Activated T-cell treated with anti-CD3 and anti-CD28 coated beads, Interleukin-2, amount 50 U/mL, for 4 hours (primary cell): ENCODE data around the gene CADM1. TPM values are rescaled to one million over a fixed set of nuclear protein-coding genes. Genes with fewer than 3 reads are reported as not detected.

Experiments used
- ATAC-seq, 2 donors: fragments of 200-7000 bp; cut with Tn5 transposase; one replicate each; pipeline ENCODE4 v1.10.0; 2021
- DNase-seq: peaks from one replicate; pipeline ENCODE4 v3.0.0-alpha.2; 2020
- H3K27me3 Mint-ChIP-seq: one replicate; pipeline ENCODE4 v1.8.0; 2021; ENCODE audit warnings: low read depth, mixed read lengths
- H3K36me3 Mint-ChIP-seq: one replicate; pipeline ENCODE4 v1.8.0; 2022; ENCODE audit warnings: mixed read lengths; ENCODE audit not compliant: insufficient read depth
- H3K4me1 Mint-ChIP-seq: one replicate; pipeline ENCODE4 v1.8.0; 2021; ENCODE audit warnings: low read depth, mixed read lengths
- H3K4me3 Mint-ChIP-seq: one replicate; pipeline ENCODE4 v1.8.0; 2021; ENCODE audit warnings: mild to moderate bottlenecking, moderate library complexity, mixed read lengths
- H3K9me3 Mint-ChIP-seq: one replicate; pipeline ENCODE4 v1.8.0; 2021; ENCODE audit warnings: mixed read lengths
- total RNA-seq, 3 donors: library from RNA; stranded (reverse); gene quantifications; one replicate each; pipeline ENCODE4 v1.2.1, GENCODE V29; 2021

The CADM1 gene
- total RNA-seq: 1 to 10 TPM in 2 of 3 donors, under 1 TPM in 1; 0.63 to 1.7 (median 1.2) TPM

- H3K27me3 Mint-ChIP-seq: peaks cover 21% of the 10 kb centered on the region
- H3K9me3 Mint-ChIP-seq: no peaks in the 10 kb centered on the region
- ATAC-seq: peak; percentile 85
- peaks cover 11% of the 10 kb centered on the region for H3K4me1 Mint-ChIP-seq
- peak within 1 kb of the TSS; percentile 75 for H3K4me3 Mint-ChIP-seq
- DNase-seq: peak; percentile 59
- H3K36me3 Mint-ChIP-seq: no peaks in the 10 kb centered on the region
Observed at GRCh38 chr11:115504276-115505158, at the start of gene CADM1. Gene CADM1, minus strand, starts transcription at chr11:115504415.

GRCh38 chr11:115552773-115553438, 48.7 kb upstream of the CADM1 start:
- no peak overlapping the region for H3K4me3 Mint-ChIP-seq
- no peaks in the 10 kb centered on the region for H3K27me3 Mint-ChIP-seq
- no peaks in the 10 kb centered on the region for H3K9me3 Mint-ChIP-seq
- DNase-seq: no peak
- no peaks in the 10 kb centered on the region for H3K4me1 Mint-ChIP-seq
- no peaks in the 10 kb centered on the region for H3K36me3 Mint-ChIP-seq
- no peak for ATAC-seq

GRCh38 chr11:115552151-115552772, 48.0 kb upstream of the CADM1 start:
- no peaks in the 10 kb centered on the region for H3K9me3 Mint-ChIP-seq
- ATAC-seq (no peak), DNase-seq (no peak)
- H3K4me1 Mint-ChIP-seq: no peaks in the 10 kb centered on the region
- no peaks in the 10 kb centered on the region for H3K27me3 Mint-ChIP-seq
- no peak overlapping the region for H3K4me3 Mint-ChIP-seq
- no peaks in the 10 kb centered on the region for H3K36me3 Mint-ChIP-seq

GRCh38 chr11:115550291-115551059, 46.3 kb upstream of the CADM1 start:
- Mint-ChIP-seq H3K9me3 (no peaks in the 10 kb centered on the region), H3K4me1 (no peaks in the 10 kb centered on the region), H3K4me3 (no peak overlapping the region), H3K27me3 (peaks cover 2% of the 10 kb centered on the region), H3K36me3 (no peaks in the 10 kb centered on the region)
- ATAC-seq (no peak), DNase-seq (no peak)

- Mint-ChIP-seq H3K9me3 (no peaks in the 10 kb centered on the region), H3K4me1 (no peaks in the 10 kb centered on the region), H3K4me3 (no peak overlapping the region)
Observed at GRCh38 chr11:115548878-115549528, 44.8 kb upstream of the CADM1 start.

GRCh38 chr11:115545581-115546210, 41.5 kb upstream of the CADM1 start:
- Mint-ChIP-seq H3K4me1 (no peaks in the 10 kb centered on the region), H3K9me3 (no peaks in the 10 kb centered on the region), H3K36me3 (no peaks in the 10 kb centered on the region), H3K4me3 (no peak overlapping the region), H3K27me3 (peaks cover 4% of the 10 kb centered on the region)
- ATAC-seq (no peak), DNase-seq (no peak)

More at GRCh38 chr11:115548878-115549528, 44.8 kb upstream of the CADM1 start:
- H3K27me3 Mint-ChIP-seq: peaks cover 2% of the 10 kb centered on the region
- no peak for ATAC-seq
- H3K36me3 Mint-ChIP-seq: no peaks in the 10 kb centered on the region
- DNase-seq: no peak

- peaks cover 6% of the 10 kb centered on the region for H3K27me3 Mint-ChIP-seq
- DNase-seq: no peak
- no peaks in the 10 kb centered on the region for H3K4me1 Mint-ChIP-seq
- H3K4me3 Mint-ChIP-seq: no peak overlapping the region
- ATAC-seq: no peak
- no peaks in the 10 kb centered on the region for H3K9me3 Mint-ChIP-seq
- H3K36me3 Mint-ChIP-seq: no peaks in the 10 kb centered on the region
Observed at GRCh38 chr11:115544422-115544948, 40.3 kb upstream of the CADM1 start.

- ATAC-seq: no peak
- Mint-ChIP-seq H3K27me3 (peaks cover 6% of the 10 kb centered on the region), H3K4me1 (no peaks in the 10 kb centered on the region), H3K4me3 (no peak overlapping the region), H3K9me3 (no peaks in the 10 kb centered on the region), H3K36me3 (no peaks in the 10 kb centered on the region)
- DNase-seq: no peak
Observed at GRCh38 chr11:115541518-115541917, 37.3 kb upstream of the CADM1 start.

- no peaks in the 10 kb centered on the region for H3K36me3 Mint-ChIP-seq
- no peak for ATAC-seq
- no peaks in the 10 kb centered on the region for H3K4me1 Mint-ChIP-seq
- H3K9me3 Mint-ChIP-seq: no peaks in the 10 kb centered on the region
- DNase-seq: no peak
- H3K27me3 Mint-ChIP-seq: peaks cover 6% of the 10 kb centered on the region
- no peak overlapping the region for H3K4me3 Mint-ChIP-seq
Observed at GRCh38 chr11:115539844-115540243, 35.6 kb upstream of the CADM1 start.

GRCh38 chr11:115535781-115536180, 31.6 kb upstream of the CADM1 start:
- Mint-ChIP-seq H3K4me1 (no peaks in the 10 kb centered on the region), H3K4me3 (no peak overlapping the region), H3K27me3 (peaks cover 10% of the 10 kb centered on the region), H3K36me3 (no peaks in the 10 kb centered on the region), H3K9me3 (peaks cover 3% of the 10 kb centered on the region)
- ATAC-seq (no peak), DNase-seq (no peak)

- Mint-ChIP-seq H3K36me3 (no peaks in the 10 kb centered on the region), H3K4me1 (no peaks in the 10 kb centered on the region), H3K27me3 (peaks cover 12% of the 10 kb centered on the region), H3K9me3 (peaks cover 3% of the 10 kb centered on the region), H3K4me3 (no peak overlapping the region)
- DNase-seq: no peak
- no peak for ATAC-seq
Observed at GRCh38 chr11:115530752-115531151, 26.5 kb upstream of the CADM1 start.

- Mint-ChIP-seq H3K27me3 (peaks cover 9% of the 10 kb centered on the region), H3K9me3 (no peaks in the 10 kb centered on the region), H3K4me3 (no peak overlapping the region), H3K4me1 (no peaks in the 10 kb centered on the region), H3K36me3 (no peaks in the 10 kb centered on the region)
- DNase-seq: no peak
- ATAC-seq: no peak
Observed at GRCh38 chr11:115528225-115528624, 24.0 kb upstream of the CADM1 start.

- H3K27me3 Mint-ChIP-seq: peaks cover 9% of the 10 kb centered on the region
- no peak overlapping the region for H3K4me3 Mint-ChIP-seq
- no peaks in the 10 kb centered on the region for H3K4me1 Mint-ChIP-seq
- no peaks in the 10 kb centered on the region for H3K36me3 Mint-ChIP-seq
- DNase-seq (no peak), ATAC-seq (no peak)
- H3K9me3 Mint-ChIP-seq: no peaks in the 10 kb centered on the region
Observed at GRCh38 chr11:115527534-115528125, 23.4 kb upstream of the CADM1 start.
